Pulmonary artery endothelial cell (primary cell): ENCODE measurements around the gene CBS. TPM values are rescaled to one million over a fixed set of nuclear protein-coding genes. Genes with fewer than 3 reads are reported as not detected.
"Not testable (repeated sequence)": the region's sequence is repeated elsewhere in the genome, so short reads cannot be mapped to it uniquely, and the experiment has no call there.

Source experiments
- DNase-seq: peaks from one replicate; pipeline ENCODE4 v3.0.0-alpha.2; 2011; ENCODE audit warnings: low read depth, low spot score
- total RNA-seq: library from RNA; depleted of rRNA; stranded (reverse); fragments of >200 nt; gene quantifications from 2 replicates; pipeline ENCODE4 v1.2.3, GENCODE V29; 2014

The CBS gene
- total RNA-seq, 1 donor from 2014 or later: 82.4 TPM

- no peak for DNase-seq
These were observed 49.9 kb downstream of the CBS start for GRCh38 chr21:43025636-43026180.

DNA sequence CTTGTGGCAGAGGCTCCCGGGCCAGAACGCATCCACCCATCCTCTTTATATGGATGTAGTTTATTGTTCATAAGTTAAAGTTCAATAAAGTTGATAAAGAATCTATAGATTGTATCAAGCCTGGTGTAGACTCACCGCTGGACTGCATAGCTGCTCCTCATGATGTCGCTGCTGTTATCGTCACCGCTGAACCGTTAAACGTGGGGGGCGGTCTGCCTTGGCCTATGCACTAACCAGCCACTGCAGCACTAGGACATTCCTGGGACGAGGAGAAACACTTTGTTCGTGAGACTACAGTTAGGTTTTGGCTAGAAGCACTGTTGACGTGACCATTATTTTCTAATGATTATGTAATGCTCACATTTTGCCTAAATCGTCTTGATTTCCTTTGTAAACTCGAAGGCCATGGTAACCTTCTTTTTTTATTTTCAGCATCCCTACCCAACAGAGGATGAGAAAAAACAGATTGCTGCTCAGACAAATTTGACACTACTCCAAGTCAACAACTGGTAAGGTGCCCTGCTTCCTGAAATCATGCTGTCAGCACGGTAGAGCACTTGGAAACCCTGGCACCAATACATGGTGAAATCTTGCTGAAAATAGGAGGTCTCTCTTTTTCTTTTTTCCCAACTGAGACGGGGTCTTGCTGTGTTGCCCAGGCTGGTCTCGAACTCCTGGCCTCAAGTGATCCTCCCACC is 51.0 kb downstream of the CBS start:
- no peak for DNase-seq

- no peak for DNase-seq
These were observed 52.5 kb downstream of the CBS start for GRCh38 chr21:43023175-43023574.

DNA sequence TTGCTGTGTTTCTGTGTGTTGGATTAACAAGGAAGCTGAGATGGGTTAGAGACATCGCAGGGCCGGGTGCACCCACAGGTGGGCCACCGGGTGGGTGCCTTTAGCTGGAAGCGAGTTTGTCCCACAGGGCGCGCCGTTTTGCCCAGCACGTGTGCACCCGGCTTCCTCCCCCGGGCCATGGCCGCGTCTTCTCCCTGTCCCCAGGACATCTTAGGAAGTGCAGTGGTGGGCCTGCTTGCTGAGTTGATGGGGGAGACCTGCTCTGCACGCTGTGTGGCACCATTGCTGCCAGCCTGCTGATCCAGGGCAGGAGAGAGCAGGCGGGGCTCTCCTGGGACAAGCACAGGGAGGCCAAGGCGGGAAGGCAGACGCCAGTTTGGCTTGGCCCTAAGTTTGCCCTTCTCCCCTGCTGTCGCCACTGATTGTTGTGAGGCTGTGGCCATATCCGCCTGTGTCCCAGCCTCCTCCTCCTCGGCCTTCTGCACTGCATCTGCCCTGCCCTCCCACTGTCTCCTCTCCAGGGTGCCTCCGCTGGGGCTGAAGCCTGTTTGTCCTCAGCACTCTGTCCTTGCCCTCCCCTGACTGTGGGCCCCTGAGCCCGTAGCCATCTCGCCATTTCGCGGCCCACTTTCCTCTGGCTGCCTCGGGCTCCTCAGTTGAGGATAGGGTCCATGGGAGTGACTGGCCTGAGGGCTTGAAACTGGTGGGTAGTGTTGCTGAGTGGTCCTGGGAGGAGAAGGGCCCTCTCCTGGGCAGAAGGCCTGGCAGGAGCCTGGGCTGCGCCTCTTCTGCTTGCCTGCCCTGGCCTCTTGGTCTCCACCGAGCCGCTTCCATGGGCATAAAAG is 53.7 kb downstream of the CBS start:
- DNase-seq: no peak

- DNase-seq: no peak
These were observed 54.4 kb downstream of the CBS start for GRCh38 chr21:43021191-43021590.

DNA sequence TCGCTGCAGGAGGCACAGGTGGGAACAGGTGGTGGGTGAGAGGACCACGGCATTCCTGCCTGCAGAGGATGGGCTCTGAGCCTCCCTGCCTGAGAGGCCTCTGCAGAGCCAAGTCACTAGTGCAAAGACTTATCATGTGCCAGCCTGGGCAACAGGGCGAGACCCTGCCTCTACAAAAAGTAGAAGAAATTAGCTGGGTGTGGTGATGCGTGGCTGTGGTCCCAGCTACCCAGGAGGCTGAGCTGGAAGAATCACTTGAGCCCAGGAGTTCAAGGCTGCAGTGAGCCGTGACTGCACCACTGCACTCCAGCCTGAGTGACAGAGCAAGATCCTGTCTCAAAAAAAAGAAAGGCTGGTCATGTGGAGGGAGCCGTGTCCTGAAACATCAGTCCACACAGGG is 54.9 kb downstream of the CBS start:
- DNase-seq: no peak

GRCh38 chr21:43020177-43020576 is 55.5 kb downstream of the CBS start:
- no peak for DNase-seq

- no peak for DNase-seq
These were observed 57.1 kb downstream of the CBS start for GRCh38 chr21:43018519-43018918.

GRCh38 chr21:43016728-43017127 is 58.9 kb downstream of the CBS start:
- no peak for DNase-seq

- no peak for DNase-seq
These were observed 59.6 kb downstream of the CBS start for GRCh38 chr21:43015906-43016540.

- DNase-seq: no peak
These were observed 63.0 kb downstream of the CBS start for GRCh38 chr21:43012596-43012995.

DNA sequence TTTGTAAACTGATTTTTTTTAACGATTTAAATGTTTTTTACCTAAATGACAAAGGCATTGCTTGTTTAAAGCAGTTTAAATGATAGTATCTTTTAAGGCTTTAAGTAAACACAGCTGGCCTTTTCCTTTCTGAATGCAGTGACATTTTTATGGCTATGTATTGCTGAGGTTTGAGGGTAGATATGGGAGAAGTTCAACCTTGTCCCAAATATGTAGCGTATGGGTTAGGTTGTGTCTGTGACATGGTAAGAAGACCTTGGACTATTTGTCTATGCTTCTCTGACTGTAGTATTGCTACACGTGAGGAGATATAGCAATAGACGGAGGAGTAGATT is 68.8 kb downstream of the CBS start:
- no peak for DNase-seq

DNA sequence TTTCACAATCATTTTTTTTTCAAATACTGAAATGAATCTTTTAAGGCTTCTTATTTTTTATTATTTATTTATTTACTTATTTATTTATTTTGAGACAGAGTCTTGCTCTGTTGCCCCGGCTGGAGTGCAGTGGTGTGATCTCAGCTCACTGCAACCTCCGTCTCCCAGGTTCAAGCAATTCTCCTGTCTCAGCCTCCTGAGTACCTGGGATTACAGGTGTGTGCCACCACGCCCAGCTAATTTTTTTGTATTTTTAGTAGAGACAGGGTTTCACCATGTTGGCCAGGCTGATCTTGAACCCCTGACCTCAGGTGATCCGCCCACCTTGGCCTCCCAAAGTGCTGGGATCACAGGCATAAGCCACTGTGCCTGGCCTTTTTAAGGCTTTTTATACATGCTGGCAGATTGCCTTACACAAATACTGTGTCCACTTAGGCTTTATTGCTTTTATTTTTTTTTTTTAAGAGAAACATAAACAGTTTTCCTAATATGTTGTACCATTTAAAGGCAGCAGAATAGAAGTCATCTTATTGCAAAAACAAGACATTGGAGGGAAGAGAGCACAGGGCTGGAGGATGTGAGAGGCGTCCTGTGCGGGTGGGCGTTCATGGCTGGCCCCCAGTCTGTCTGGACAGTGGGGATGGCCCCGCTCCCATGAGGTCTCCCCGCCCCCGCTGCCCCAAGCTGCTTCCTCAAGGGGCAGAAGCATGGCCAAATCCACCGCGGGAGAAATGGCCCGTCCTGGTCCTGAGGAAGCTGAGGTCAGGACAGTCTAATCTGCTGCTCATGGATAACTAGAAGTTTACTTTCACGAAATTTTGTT is 69.4 kb downstream of the CBS start:
- DNase-seq: not testable (repeated sequence)

DNA sequence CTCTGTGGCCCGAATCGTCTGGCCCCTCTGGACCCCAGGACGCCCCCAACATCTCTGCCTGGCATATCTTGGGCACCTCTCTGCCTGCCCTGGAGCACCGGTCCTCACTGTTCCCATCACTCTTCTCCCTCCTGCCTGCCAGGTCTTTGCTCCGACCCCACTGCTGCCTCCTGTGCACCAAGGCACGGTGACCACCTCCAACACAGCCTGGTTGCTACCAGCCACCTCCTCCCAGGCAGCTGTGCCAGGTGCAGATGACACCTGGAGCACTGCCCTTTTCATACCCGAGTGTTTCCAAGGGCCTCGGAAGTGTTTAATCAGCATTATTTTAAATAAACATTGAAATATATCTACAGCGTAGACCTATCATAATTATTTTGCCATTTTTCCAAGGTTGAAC is 70.0 kb downstream of the CBS start:
- DNase-seq: no peak

DNA sequence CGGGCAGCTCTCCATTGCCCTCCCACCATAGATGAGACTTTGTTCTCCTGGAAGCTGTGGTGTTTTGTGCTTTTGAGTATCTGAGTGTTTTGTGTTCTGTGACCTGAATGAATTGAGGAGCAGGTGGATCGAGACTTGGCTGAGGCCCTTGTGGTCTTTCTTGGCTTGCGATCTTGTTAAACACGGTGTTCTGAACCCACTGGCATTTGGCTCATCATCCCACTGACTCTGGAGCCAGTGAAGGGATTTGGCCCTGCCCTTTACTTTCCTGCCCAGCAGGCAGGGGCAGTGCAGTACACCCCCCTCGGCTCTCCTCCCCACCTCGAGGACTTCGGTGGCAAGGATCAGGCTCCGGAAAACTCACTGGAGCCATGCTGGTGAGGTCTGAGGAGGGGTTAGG is 70.7 kb downstream of the CBS start:
- DNase-seq: no peak

Other genes starting within 250 kb of the CBS start
- gene WDR4, start 196.3 kb downstream of the CBS start, total RNA-seq: 13.8 and 30.7 TPM in 2 replicates
- gene NDUFV3, start 182.5 kb downstream of the CBS start, total RNA-seq: 43.7 and 49.1 TPM in 2 replicates
- gene ERVH48-1, start 150.2 kb downstream of the CBS start, total RNA-seq: not detected in 2 replicates
- 20.9 and 45.4 TPM in 2 replicates for gene PKNOX1, start 101.3 kb downstream of the CBS start, total RNA-seq
- 52.6 and 56.7 TPM in 2 replicates for gene U2AF1, start 31.7 kb upstream of the CBS start, total RNA-seq
- gene CRYAA, start 93.2 kb upstream of the CBS start, total RNA-seq: not detected in 2 replicates